Smooth muscle cell of trachea (primary cell): ENCODE results near the gene CETN1. TPM values are rescaled to one million over a fixed set of nuclear protein-coding genes. Genes with fewer than 3 reads are reported as not detected.

Source experiments
- total RNA-seq: library from RNA; depleted of rRNA; stranded (reverse); fragments of >200 nt; gene quantifications from 2 replicates; pipeline ENCODE4 v1.2.1, GENCODE V29; 2014

Gene CETN1
- total RNA-seq, result not detected in 2 replicates

GRCh38 chr18:580154-580553, at the start of gene CETN1:
CETN1 (plus strand) TSS chr18:580380; CDS start chr18:580409, 29 bp downstream.

Other genes with a start within 250 kb of the CETN1 start
- 122 and 177 TPM in 2 replicates for gene COLEC12, start 79.7 kb upstream of the CETN1 start, total RNA-seq
- gene CLUL1, start 16.6 kb downstream of the CETN1 start, total RNA-seq, result not detected in 2 replicates
- 17.2 and 57.2 TPM in 2 replicates for gene TYMS, start 77.3 kb downstream of the CETN1 start, total RNA-seq
- gene ENOSF1, start 132.2 kb downstream of the CETN1 start, total RNA-seq, result 39.9 and 59.1 TPM in 2 replicates
- 102 and 117 TPM in 2 replicates for gene YES1, start 231.9 kb downstream of the CETN1 start, total RNA-seq